Stomach (tissue), 9 donors: ENCODE measurements around the gene GCC1. TPM values are rescaled to one million over a fixed set of nuclear protein-coding genes. Genes with fewer than 3 reads are reported as not detected.

Experiments
- DNase-seq, 2 donors: peaks; one replicate each; pipeline versions ENCODE4 v3.0.0 to v3.0.0-alpha.2; 2013 to 2019
- H3K27ac ChIP-seq, 5 donors: fragments of 200-600 bp in 4 of 5; sonication (generic) in 4 of 5; one replicate each; pipeline ENCODE4 v1.5.1; 2013 to 2019; ENCODE audit warnings: mild to moderate bottlenecking in 1 of 5, moderate library complexity in 1 of 5
- H3K27me3 ChIP-seq, 3 donors: fragments of 200-600 bp; sonication (generic); one replicate each; pipeline ENCODE4 v1.5.1; 2017 to 2019; ENCODE audit warnings: mixed run types in 1 of 3
- H3K36me3 ChIP-seq, 4 donors: fragments of 200-600 bp; sonication (generic); 1 replicate in 3 of 4; 2 replicates in 1 of 4; pipeline ENCODE4 v1.5.1; 2016 to 2019
- H3K4me1 ChIP-seq, 4 donors: fragments of 200-600 bp; sonication (generic); one replicate each; pipeline ENCODE4 v1.5.1; 2016 to 2019
- H3K4me3 ChIP-seq, 4 donors: fragments of 200-600 bp; sonication (generic) in 3 of 4; one replicate each; pipeline ENCODE4 v1.5.1; 2016 to 2019; ENCODE audit warnings: mild to moderate bottlenecking in 1 of 4
- H3K9me3 ChIP-seq, 4 donors: fragments of 200-600 bp; sonication (generic); one replicate each; pipeline ENCODE4 v1.5.1; 2016 to 2019
- EP300 ChIP-seq: sonication (generic); formaldehyde crosslinking; IDR thresholded peaks from one replicate; pipeline ENCODE4 v1.6.1; 2017; ENCODE audit warnings: antibody characterized with exemption
- POLR2A ChIP-seq, 4 donors: fragments of 450-650 bp; IDR thresholded peaks; one replicate each; pipeline ENCODE4 v1.6.1; 2016; ENCODE audit warnings: antibody characterized with exemption in 4 of 4, control low read depth in 2 of 4, mild to moderate bottlenecking in 1 of 4, moderate library complexity in 1 of 4
- POLR2AphosphoS5 ChIP-seq, 3 donors: sonication (generic); formaldehyde crosslinking; IDR thresholded peaks; one replicate each; pipeline ENCODE4 v1.6.1; 2016; ENCODE audit warnings: antibody characterized with exemption in 3 of 3
- WGBS, 5 donors: extraction: QIAGEN DNeasy Blood & Tissue Kit in 3 of 5; methylation state at CpG; one replicate each; pipeline versions ENCODE4 v1.1.5 to v1.1.7; 2013 to 2018; 5-methylcytosine and 5-hydroxymethylcytosine counted together
- intact Hi-C: fragments of 100-400 bp; cut with DNase I; formaldehyde crosslinking; loops from one replicate; pipeline ENCODE4 v1.15.1; 2023; ENCODE audit warnings: low total_unique reads
- polyA plus RNA-seq, 3 donors: library from polyadenylated mRNA; stranded (reverse); fragments of 200-250 nt; gene quantifications; one replicate each; pipeline ENCODE4 v1.2.3, GENCODE V29; 2013
- total RNA-seq, 5 donors: library from RNA; depleted of rRNA; stranded (reverse); fragments of >200 nt; gene quantifications; one replicate each; pipeline versions ENCODE4 v1.1.0 to v1.2.3, GENCODE V29; 2014 to 2016
- TF ChIP-seq, protein P1 (sequence below), 7 experiments: fragments of 450-650 bp in 4 of 7; fragments of 200-600 bp in 3 of 7; sonication (generic) in 3 of 7; IDR thresholded peaks; one replicate each; pipeline ENCODE4 v1.5.1; 2016 to 2019; ENCODE audit warnings: antibody characterized with exemption in 7 of 7, control low read depth in 2 of 7, mild to moderate bottlenecking in 1 of 7
- donor health status: healthy with polysubstance abuse.
- donor health status: Bipolar disorder and iron deficiency.
- donor health status: healthy.

Gene GCC1
- total and polyA plus RNA-seq, 8 donors: 2.9 to 37.9 (median 10.2) TPM

DNA sequence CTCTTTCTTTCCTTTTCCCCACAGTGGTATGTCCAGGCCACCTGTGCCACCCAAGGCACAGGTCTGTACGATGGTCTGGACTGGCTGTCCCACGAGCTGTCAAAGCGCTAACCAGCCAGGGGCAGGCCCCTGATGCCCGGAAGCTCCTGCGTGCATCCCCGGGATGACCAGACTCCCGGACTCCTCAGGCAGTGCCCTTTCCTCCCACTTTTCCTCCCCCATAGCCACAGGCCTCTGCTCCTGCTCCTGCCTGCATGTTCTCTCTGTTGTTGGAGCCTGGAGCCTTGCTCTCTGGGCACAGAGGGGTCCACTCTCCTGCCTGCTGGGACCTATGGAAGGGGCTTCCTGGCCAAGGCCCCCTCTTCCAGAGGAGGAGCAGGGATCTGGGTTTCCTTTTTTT, 5.8 kb upstream of the GCC1 start:
- TF ChIP-seq, protein P1, sequence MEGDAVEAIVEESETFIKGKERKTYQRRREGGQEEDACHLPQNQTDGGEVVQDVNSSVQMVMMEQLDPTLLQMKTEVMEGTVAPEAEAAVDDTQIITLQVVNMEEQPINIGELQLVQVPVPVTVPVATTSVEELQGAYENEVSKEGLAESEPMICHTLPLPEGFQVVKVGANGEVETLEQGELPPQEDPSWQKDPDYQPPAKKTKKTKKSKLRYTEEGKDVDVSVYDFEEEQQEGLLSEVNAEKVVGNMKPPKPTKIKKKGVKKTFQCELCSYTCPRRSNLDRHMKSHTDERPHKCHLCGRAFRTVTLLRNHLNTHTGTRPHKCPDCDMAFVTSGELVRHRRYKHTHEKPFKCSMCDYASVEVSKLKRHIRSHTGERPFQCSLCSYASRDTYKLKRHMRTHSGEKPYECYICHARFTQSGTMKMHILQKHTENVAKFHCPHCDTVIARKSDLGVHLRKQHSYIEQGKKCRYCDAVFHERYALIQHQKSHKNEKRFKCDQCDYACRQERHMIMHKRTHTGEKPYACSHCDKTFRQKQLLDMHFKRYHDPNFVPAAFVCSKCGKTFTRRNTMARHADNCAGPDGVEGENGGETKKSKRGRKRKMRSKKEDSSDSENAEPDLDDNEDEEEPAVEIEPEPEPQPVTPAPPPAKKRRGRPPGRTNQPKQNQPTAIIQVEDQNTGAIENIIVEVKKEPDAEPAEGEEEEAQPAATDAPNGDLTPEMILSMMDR (IDR thresholded peaks at IDR 0.05): no peak
- no peak for TF ChIP-seq EP300
- no peak for TF ChIP-seq POLR2A (IDR thresholded peaks at IDR 0.05)
- no peak for TF ChIP-seq POLR2AphosphoS5 (IDR thresholded peaks at IDR 0.05)
- Histone ChIP-seq H3K36me3 (peaks cover 17 to 30% (median 29%) of the 10 kb centered on the region in 4 donors), H3K4me3 (no peak overlapping the region), H3K27ac (no peak overlapping the region), H3K4me1 (peaks cover 15 to 31% (median 25%) of the 10 kb centered on the region in 4 donors), H3K9me3 (no peaks in the 10 kb centered on the region), H3K27me3 (no peaks in the 10 kb centered on the region)
- DNase-seq: no peak
- intact Hi-C loops: loop anchor here (10.0 kb wide), 1 partner anchor 54 kb away; no protein-coding TSS in a partner anchor
- 91 to 98% (median 94%) methylated on average over 7 of the region's 7 CpGs for WGBS, 5 donors

DNA sequence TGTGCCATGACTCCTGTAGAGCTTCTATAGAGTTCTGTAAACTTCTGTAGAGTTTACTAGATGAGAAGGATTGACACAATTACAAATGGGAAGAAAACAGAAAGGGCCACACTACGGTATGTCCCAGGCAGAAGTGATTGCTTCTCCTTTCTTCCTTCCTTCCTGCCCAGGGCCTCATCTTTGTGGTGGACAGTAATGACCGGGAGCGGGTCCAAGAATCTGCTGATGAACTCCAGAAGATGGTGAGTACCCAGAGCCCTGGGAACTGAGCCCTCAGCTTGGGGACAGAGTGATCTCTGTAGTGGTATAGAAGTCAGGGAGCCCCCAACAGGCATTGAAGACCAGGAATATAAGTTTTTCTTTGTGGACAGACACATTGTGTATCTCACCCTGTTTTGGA, 4.5 kb upstream of the GCC1 start:
- Histone ChIP-seq H3K4me1 (peaks cover 15 to 38% (median 33%) of the 10 kb centered on the region in 4 donors), H3K36me3 (peaks cover 17 to 30% (median 29%) of the 10 kb centered on the region in 4 donors), H3K4me3 (no peak overlapping the region), H3K27ac (peak overlapping the region in 2 of 5 donors; percentile 95 to 97), H3K27me3 (no peaks in the 10 kb centered on the region), H3K9me3 (no peaks in the 10 kb centered on the region)
- no peak for DNase-seq
- intact Hi-C loops: loop anchor here (10.0 kb wide), 1 partner anchor 55 kb away; no protein-coding TSS in a partner anchor
- 86 to 94% (median 87%) methylated on average over 3 of the region's 3 CpGs for WGBS, 5 donors
- TF ChIP-seq EP300 (no peak), POLR2A (IDR thresholded peaks at IDR 0.05) (no peak), POLR2AphosphoS5 (IDR thresholded peaks at IDR 0.05) (no peak)
- TF ChIP-seq, protein P1 (IDR thresholded peaks at IDR 0.05): no peak

DNA sequence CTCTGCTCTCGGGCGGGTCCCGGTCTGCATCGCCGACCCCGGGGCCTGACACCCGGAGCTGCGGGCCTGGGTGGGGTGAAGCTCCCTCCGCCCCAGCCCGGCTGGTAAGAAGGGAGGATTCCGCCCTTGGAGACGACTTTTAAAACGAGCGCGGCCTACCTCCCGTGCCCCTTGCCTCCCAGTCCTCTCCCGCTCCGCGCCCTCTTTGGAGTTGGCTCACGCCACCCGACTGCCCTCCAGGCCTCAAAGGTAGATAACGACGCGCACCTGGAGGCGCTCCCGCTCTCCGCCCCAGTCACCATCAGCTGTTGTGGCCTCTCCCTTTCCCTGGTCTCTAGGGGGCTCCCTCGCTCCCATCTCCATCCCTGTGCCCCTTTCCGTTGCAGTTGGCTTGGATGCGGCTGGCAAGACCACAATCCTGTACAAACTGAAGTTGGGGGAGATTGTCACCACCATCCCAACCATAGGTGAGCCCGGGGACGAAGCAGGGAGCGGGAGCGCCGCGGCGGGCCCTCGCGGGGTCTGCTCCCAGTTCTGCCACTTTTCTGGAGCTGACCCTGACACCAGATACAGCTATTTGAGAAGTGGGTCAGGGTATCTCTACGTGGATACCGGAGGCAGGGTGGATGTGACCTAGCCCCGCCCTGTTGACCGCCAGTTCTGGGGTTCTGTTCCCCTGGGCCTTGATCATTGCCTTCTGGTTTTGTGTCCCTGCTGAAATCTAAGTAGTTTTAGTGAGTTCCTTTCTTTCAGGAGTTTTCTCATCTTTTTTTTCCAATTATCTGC, 3.5 kb upstream of the GCC1 start:
- peak; percentile 73 to 89 for DNase-seq

DNA sequence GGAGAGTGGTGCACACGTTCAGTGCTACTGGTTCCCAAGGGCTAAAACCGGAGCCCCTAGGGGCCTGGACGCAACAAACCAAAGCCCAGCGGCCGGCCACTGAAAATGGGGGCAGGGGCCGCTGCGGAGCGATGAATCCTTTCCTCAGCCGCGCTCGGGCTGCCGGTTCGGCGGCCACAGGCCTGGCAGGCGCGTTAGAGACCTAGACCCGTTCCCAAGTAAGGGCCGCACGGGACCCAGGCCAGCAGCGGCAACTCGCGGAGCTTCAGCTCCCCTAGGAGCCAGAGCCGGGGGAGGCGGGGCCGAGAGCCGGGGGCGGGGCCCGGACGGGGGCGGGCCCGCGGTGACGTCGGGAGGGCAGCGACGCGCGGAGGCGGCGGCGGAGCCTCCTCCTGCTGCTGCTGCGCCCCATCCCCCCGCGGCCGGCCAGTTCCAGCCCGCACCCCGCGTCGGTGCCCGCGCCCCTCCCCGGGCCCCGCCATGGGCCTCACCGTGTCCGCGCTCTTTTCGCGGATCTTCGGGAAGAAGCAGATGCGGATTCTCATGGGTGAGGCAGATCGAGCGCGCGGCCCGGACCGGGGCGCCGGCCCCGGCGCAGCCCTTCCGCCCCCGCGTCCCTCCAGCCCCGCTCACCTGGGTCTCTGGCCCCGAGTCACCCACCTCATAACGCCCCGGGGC, 2.8 kb upstream of the GCC1 start, which contains the start of gene ARF5:
Gene ARF5 (plus strand): TSS at position 393 of the 678 bp plus-strand sequence. CDS start 88 bp downstream, at position 481.
- intact Hi-C loops: no loop called here
- WGBS, 5 donors: 0 to 7% (median 1%) methylated on average over 8 to 76 of the region's 77 CpGs
- H3K36me3 ChIP-seq: peaks cover 17 to 31% (median 29%) of the 10 kb centered on the region in 4 donors

More for the DNA sequence above, 3.5 kb upstream of the GCC1 start:
- Histone ChIP-seq H3K4me1 (peaks cover 22 to 48% (median 43%) of the 10 kb centered on the region in 4 donors), H3K9me3 (no peaks in the 10 kb centered on the region), H3K36me3 (peaks cover 17 to 30% (median 29%) of the 10 kb centered on the region in 4 donors), H3K27ac (peak overlapping the region; percentile 93 to 97 (median 95)), H3K27me3 (no peaks in the 10 kb centered on the region), H3K4me3 (peak overlapping the region; percentile 82 to 99 (median 93))
- intact Hi-C loops: no loop called here
- TF ChIP-seq POLR2AphosphoS5 (IDR thresholded peaks at IDR 0.05): peak in 2 of 3 donors; percentile 35 to 51
- TF ChIP-seq, protein P1 (IDR thresholded peaks at IDR 0.05): peak in 1 of 7 experiments; percentile 21
- no peak for TF ChIP-seq POLR2A (IDR thresholded peaks at IDR 0.05)
- no peak for TF ChIP-seq EP300
- WGBS, 5 donors: 5 to 10% (median 6%) methylated on average over 28 to 43 of the region's 43 CpGs

More for the DNA sequence above, 2.8 kb upstream of the GCC1 start, which contains the start of gene ARF5:
- H3K27me3 ChIP-seq: no peaks in the 10 kb centered on the region
- peak within 1 kb of the TSS; percentile 82 to 99 (median 93) for H3K4me3 ChIP-seq
- H3K4me1 ChIP-seq: peaks cover 30 to 55% (median 50%) of the 10 kb centered on the region in 4 donors
- H3K27ac ChIP-seq: peak within 1 kb of the TSS; percentile 93 to 97 (median 95)
- TF ChIP-seq, protein P1 (IDR thresholded peaks at IDR 0.05): no peak
- TF ChIP-seq EP300 (no peak), POLR2A (IDR thresholded peaks at IDR 0.05) (no peak), POLR2AphosphoS5 (IDR thresholded peaks at IDR 0.05) (peak in 2 of 3 donors; percentile 59 to 72)
- no peaks in the 10 kb centered on the region for H3K9me3 ChIP-seq
- peak; percentile 92 to 97 for DNase-seq
